GM21360 (cell line): ENCODE data around the gene PLEKHG4B.

Experiments used
- ATAC-seq: cut with Tn5 transposase; IDR thresholded peaks from one replicate; pipeline ENCODE4 v1.9.1; 2021; ENCODE audit warnings: mild to moderate bottlenecking, moderate library complexity; ENCODE audit not compliant: unreplicated experiment

The PLEKHG4B gene

DNA sequence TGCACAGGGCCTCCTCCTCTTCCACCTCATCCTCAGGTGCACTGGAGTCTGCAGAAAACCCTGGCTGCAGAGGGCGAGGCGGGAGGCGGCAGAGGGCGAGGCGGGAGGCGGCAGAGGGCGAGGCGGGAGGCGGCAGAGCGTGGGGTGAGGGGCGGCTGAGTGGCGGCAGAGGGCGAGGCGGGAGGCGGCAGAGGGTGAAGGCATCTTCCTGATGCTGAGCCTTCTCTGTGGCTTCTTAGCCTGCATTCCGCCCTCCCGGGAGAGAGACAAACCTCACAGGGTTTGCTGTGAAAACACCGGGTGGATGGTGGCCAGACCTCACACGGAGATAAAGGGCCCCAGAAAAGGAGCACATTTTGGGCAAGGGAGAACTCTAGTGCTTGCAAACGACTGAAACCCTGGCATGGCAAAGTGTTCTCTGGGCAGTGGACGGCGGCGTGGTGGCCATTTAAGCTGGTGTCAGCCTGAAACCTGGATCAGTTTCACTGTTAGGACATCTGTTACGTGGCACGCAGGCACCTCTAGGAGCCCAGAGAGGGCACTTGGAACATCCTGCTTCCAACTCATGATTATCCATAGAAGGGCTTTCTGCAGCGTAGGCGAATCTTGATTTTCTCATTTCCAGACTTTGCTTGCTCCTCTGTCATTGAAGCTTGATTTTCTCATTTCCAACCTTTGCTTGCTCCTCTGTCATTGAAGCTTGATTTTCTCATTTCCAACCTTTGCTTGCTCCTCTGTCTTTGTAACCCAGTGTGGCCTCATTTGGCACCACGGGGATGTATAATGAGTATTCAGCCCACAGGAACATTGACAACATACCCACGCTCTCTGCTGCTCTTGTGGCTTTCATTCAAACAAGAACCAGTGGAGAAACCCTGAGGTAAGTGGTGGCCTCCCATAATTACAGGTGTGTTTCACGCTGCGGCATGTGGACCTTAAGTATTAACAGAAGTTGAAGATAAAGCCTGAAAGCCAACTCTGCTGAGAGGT is 16.3 kb upstream of the PLEKHG4B start:
- no peak for ATAC-seq

DNA sequence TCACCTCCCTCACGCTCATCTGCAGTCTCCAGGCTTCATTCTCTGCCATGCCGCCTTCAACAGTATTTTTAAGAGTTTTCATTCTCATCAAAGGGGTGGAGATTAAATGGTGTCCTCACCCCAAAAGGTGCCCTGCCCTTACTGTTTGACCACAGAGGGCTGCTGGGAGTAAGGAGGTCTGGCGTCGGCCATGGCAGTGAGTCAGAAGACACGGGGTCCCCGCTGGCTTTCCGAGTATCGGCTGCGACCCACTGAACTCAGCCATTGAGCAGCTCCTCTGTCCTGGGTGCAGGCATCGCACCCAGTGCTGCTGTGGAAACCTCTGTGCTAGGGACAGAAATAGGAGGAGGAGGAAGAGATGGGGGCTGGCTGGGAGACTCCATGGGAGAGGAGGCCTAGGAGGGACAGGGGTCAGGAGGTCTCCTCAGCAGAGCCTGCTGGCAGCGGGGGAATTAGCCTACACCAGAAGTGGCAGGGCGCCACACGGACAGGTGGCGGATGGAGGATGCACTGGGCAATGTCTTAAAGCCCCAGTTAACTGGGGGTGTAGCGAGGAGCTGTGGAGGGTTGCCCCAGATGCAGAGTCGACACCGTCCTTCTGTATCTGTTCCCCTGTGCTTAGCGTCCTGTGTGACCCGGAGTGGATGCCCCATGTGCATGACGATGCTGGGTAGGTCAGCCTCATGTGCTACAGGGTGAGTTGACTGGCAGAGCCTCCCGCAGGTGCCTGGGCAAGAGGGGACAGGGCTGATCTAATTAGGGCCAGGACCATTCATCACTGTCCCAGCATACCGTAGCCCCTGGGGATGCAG is 15.4 kb upstream of the PLEKHG4B start:
- ATAC-seq: no peak

DNA sequence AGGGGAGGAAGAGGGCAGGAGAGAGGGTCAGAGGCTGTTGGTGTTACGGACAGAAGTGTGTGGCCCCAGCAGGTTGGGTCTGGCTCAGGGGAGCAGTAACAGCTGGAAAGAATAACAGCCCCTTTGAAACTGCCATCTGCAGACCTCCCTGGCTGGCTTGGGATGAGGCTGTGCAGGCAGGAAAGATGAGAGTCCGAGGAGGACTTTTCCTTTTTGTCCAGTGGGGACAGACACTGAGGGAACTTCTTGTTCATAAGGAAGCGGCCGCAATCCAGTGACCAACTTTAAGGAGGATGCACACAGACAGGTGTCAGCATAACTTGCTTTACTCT is 14.8 kb upstream of the PLEKHG4B start:
- ATAC-seq: no peak

DNA sequence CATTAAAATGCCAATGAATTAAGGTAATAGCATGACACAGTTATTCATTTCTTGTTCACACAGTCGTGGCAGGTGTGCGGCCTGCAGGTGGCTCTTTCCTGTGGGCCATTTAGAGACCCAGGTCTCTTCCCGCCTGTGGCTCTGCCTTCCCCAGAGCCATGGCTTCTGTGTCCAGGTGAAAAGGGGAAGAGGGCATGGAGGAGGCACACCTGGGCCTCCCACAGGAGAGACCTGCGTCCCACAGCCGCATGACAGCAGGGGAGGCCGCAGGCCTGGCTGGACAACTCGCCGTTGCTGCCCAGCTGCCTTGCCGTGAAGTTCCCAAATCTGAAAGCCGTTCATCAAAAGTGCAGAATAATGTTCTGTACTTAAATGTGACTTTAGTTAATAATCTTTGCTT is 14.4 kb upstream of the PLEKHG4B start:
- no peak for ATAC-seq

DNA sequence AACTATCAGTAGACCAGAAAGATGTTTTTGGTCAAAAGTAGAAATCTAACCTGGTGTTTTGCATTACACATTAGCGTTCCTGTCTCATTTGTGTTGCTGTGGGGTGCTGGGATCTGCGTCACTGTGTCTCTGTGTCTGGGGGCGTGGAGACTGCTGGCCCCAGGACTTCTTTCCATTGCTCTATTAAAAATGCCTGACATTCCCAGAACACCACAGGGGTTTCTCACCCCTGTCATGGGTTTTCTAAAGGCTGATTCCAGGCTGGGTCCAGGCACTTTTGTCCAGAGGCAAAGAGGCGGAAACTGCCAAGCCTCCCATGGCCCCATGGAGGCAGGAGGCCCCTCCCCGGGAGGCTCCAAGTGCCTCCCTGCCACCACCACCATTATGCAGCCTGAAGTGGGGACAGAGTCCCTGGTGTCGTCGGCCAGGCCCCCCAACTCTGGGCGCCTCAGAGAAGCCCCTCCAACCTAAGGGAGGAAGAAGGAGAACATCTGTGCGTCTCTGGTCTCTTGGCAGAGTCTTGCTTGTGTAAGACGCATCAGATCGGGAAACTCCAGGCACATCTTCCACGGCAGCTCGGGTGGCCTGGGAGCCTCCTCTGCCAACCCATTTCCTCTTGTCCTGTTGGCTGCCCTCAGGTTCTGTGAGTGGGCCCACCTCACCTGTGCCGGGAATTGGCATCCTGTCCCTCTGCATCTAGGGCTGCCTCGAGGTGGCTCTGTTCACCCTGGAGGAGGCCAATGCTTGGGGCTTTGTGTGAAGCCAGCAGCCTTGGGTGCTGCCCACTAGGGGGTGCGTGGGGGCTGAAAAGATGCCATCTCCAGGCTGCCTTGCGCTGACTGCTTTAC is 13.8 kb upstream of the PLEKHG4B start:
- no peak for ATAC-seq

DNA sequence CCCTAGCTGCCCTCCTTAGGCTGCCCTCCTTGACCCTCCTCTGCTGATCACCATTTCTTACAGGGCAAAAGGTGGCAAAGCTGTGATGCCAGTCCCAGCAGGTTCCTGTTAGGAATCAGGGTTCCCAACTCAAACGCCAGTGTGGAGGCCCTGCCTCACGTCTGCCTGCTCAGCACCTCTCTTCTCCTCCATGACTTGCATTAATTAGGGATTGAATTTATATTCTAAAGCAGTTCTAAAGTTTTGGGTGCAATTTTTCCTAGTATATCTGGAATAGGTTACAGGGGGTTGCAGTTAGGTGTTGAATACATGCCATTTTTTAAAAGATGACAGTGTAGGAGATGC is 13.2 kb upstream of the PLEKHG4B start:
- ATAC-seq: no peak

DNA sequence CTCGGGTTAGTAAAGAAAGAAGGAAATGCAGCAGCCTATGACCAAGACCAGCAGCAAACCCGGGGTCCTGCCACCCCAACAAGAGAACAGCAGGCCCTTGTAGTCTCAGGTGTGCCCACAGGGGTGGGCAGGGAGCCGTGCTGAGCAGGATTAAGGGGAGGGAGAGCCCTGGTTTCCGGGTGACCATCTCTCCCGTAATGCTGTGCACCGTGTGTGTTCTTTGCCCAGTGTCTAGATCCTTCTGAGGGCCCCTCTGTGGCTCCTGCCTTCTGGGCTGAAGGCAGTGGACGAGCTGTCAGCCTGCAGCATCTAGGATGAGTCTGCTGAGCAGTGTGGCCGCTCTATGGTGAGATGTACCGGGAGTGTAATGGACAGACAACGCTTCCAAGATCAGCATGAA is 12.7 kb upstream of the PLEKHG4B start:
- ATAC-seq: no peak

DNA sequence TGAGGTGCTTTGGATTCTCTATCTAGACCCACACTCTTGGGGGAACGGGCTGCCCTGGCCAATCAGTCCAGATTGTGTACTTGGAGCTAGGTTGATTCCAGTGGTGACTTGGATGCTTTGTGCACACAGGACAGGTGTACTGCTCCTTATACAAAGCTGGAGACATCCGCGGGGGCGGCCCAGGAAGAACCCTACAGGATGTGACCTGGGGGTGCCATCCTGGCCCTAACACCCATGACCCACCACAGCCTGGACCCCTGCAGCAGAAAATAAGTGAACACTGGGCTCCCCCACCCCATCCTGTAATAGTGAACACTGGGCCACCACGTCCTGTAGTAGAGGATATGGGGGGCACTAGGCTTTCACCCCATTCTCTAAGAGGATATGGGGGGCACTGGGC is 12.1 kb upstream of the PLEKHG4B start:
- no peak for ATAC-seq

DNA sequence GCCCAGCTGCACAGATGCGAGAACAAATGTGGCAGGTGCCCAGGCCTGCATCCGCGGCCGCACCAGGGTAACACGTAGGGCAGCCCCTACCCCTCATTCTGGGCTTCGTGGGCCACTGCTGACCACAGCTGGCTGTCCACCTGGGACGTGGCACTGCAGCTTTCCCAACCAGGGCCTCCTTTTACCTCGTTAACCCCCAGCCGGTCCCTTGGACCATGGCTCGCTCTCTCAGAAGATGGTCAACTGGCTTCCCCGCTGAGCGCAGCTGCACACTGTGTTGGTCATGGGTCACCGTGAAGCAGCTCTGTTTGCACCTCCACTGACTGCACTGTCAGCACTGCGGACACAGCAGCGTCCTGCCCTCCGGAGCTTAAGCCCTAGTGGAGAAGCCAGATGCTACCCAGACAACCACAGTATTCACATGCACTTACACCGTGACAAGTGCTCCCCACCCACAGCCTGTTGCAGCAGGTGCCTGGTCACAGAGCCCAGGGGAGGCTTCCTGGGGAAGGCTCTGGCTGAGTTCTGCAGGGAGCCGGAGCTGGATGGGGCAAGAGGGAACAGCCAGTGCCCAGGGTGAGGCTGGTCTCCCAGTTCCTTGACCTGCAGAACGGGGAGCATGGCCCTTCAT is 10.5 kb upstream of the PLEKHG4B start:
- no peak for ATAC-seq

DNA sequence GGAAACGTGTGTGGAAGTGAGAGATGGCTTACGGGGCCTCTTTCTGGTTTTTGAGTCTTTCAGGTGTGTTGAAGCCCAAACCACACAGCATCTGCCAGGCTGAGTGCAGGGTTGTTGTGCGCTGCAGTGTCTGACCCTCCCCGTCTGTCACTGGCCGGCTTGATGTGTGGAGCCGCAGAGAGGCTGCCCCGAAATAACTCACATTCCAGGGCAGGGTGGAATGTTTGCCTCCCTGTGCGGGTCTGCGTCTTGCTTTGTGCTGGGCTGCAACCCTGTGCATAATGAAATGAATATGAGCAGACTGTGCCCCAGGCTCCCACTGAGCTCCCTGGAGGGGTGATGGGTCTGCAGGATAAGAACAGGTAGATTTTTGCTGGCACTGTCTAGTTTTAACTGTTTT is 9.9 kb upstream of the PLEKHG4B start:
- ATAC-seq: no peak

DNA sequence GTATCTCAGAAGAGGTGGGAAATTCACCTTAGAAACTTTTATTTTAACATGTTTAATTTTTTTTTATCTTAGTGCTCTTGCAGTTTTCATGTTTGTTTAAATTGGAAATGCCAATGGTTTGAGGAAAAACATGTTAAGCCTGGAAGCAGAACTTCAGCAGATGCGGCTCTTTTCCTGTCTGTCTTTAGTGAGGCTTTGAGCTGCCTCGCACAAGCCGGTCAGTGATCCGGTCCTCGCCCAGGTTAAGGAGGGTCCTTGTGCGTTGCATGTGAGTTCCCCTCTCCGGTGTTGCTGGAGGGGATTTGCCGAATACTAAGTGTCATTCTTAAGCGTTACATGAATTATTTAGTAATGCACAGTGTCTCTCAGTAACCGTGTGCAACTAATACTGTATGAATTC is 9.4 kb upstream of the PLEKHG4B start:
- no peak for ATAC-seq

DNA sequence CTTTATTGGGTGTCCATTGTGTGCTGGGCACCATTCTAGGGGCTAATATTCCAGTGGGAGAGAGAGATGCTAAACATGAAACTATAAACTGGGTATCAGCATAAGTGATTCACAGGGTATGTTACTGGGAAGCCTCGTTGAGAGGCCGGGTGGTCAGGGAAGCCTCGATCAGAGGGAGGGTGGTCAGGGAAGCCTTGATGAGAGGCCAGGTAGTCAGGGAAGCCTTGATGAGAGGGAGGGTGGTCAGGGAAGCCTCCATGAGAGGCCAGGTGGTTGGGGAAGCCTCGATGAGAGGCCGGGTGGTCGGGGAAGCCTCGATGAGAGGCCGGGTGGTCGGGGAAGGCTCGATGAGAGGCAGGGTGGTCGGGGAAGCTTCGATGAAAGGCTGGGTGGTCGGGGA is 8.9 kb upstream of the PLEKHG4B start:
- no peak for ATAC-seq

DNA sequence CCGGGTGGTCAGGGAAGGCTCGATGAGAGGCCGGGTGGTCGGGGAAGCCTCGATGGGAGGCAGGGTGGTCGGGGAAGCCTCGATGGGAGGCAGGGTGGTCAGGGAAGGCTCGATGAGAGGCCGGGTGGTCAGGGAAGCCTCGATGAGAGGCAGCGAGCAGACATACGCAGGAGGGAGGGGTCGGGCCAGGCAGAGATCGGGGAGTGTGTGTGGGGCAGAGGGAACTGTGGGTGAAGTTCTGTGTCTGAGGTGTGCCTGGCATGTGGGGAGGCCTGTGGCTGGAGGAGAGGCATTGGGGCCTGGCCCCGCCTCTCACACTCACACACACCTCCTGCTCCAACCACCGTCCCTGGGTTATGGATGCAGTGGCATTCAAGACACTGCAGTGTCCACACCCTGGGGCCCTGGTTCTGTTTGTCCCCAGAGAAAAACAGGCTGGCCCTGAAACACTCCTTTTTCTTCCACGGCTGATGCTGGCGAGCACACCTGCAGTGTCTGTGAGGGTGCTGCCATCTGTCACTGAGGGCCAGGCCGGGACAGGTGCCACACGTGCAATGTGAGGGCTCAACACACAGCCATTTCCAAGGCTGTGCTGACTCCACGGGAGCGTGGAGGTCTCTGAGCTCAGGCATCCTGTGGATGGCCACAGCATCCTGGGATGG is 6.5 kb upstream of the PLEKHG4B start:
- no peak for ATAC-seq

DNA sequence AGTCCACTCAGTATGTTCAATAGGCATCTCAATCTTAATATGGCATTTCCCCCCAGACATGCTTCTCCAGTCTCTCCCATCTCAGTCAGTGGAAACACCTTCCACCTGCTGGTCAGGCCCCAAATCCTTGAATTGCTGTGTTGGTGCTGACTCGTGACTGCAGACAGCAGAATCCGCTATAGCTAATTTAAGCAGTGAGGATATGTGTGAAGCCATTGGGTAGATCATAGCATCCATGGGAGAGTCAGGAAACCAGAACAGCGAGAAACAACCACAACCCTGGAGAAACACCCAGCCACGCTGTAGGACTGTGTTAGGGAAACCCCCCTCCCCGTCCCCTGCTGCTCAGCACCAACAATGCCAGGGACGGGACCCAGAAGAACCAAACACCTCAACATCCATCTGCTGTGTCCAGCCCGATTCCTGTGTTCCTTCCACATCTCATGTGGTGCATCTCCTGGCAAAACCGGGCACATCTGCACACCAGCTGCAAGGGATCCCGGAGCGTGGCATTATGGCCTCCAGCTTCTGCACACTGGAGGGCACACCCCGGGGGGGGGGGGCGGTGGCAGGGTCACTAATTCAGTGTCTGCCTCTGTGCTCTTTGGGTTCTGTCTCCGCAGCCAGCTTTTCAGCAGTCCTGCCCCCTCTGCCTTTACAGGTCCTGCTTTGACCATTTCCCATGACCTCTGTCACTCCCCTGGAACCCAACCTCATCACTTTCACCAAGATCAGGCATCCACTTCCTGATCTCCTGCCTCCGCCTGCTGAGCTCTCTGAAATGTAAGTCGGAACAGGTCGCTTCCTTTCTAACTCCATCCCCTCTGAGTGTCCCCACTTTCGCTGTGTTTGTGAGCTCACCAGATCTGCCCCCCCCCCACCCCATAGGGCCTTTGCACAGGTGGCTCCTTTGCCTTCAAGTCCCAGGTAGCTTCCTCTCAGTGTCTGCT is 2.4 kb upstream of the PLEKHG4B start:
- no peak for ATAC-seq

DNA sequence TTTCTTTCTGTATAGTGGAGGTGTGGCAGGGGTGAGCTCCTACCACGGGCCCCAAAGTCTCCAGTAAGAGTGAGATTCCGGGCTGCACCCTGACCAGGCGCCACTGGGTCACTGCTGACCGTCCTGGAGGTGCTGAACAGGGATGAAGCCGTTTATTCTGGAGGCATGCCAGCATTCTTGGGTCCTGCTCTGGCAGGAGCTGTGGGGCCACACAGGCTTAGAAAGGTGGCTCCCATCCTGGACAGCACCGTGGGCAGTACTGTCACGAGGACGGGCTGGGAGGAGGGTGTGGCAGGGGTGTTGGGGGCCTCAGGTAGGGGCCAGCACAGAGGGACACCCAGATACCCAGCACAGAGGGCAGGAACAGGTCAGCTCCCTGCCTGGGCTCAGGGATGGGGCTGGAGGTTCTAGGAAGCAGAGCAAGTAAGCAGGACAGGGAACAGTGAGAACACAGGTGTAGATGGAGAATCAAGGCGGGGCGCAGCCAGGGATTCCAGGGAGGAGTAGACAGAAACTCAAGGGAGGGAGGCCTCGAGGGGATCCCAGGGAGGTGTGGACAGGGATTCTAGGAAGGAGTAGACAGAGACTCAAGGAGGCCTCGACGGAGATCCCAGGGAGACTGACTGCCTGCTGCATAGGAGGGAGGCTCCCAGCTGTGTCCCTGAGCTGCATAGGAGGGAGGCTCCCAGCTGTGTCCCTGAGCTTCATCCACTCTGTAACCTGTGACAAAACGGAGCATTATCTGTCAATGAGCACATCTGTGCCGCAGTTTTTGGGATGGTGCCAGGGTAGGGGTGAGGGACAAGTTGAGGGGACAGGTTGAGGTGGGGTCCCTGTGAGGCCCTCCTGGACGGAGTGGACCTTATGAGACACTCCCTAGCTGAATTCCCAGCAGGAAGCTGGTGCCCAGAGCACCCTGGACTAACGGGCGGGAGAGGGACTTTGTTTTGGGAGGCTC is 1.1 kb upstream of the PLEKHG4B start:
- ATAC-seq: no peak

DNA sequence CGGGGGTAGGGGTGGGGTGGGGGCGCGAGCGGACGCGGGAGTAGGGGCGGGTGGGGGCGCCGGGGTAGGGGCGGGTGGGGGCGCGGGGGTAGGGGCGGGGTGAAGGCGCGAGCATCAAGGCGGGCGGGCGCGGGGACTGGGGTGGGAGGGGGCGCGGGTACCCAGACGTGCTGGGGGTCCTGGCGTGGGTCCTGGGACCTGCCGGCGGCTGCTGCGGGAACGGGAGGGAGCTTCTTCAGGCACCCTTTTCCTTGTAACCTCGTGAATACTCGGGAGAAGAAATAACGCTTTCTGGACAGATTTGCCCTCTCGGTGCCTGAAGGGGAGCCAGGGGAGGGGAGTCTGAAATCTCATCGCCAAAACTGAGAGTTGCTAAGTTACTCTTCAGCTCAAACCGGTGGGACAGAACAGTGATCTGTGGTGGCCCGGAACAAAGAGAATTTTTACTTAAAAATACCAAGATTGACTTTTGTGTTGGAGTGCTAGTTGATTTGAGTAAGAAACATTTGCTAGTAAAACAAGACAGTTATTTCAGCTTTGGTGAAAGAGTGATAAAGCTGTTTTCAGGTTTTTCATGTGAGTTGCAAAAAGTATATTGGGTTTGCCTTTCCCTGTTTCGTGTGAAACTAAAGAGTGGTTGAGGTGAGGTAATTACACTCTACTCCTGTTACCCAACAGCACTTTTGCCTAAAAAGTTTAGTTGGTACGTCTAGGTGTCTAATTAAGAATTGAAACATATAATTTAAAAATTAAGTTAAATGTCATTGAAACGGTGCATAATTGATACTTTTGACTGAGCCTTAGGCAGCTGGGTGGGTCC is 643 bp downstream of the PLEKHG4B start:
- no peak for ATAC-seq
